ENCODE results near the gene SLC34A1.

DNA sequence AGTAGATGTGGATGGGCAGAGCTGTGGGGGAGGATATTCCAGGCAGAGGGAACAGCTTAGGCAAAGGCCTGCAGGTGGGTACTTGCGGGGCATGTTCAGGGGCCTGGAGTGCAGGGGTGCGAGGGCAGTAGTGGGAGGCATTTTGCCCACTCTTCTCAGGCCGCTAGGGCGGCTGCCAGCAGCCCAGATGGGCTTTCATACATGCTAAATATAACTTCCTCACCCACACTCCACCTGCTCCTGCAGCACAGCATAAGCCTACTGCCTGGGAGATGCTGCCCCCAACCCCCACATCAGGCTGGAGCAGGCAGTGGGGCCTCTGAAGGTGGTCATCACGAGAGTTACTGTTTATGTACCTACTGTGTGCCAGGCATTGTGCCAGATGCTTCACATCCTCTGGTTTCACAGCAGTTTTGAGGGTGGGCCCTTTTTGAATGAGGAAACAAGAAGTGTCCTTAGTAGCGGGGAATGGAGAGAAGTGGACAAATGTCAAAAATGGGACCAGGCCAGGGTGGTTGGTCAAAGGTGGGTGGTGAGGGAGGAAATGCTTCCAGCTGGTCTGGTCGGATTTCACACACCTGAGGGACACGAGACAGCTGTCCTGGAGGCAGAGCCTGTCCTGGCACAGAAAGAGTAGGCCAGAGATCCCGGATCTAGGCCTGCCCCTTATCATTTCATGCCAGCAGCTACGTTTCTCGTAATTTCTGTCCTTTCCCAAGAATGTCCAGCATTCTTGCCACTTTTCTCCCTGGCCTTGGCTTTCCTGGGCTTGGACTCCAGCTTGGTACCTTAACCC, 14.4 kb upstream of the SLC34A1 start:
- TF ChIP-seq, protein P1, sequence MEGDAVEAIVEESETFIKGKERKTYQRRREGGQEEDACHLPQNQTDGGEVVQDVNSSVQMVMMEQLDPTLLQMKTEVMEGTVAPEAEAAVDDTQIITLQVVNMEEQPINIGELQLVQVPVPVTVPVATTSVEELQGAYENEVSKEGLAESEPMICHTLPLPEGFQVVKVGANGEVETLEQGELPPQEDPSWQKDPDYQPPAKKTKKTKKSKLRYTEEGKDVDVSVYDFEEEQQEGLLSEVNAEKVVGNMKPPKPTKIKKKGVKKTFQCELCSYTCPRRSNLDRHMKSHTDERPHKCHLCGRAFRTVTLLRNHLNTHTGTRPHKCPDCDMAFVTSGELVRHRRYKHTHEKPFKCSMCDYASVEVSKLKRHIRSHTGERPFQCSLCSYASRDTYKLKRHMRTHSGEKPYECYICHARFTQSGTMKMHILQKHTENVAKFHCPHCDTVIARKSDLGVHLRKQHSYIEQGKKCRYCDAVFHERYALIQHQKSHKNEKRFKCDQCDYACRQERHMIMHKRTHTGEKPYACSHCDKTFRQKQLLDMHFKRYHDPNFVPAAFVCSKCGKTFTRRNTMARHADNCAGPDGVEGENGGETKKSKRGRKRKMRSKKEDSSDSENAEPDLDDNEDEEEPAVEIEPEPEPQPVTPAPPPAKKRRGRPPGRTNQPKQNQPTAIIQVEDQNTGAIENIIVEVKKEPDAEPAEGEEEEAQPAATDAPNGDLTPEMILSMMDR (conservative IDR thresholded peaks at IDR 0.05; ENCODE audit: low read depth in 2 of 2) = no peak
- TF ChIP-seq, protein P2, sequence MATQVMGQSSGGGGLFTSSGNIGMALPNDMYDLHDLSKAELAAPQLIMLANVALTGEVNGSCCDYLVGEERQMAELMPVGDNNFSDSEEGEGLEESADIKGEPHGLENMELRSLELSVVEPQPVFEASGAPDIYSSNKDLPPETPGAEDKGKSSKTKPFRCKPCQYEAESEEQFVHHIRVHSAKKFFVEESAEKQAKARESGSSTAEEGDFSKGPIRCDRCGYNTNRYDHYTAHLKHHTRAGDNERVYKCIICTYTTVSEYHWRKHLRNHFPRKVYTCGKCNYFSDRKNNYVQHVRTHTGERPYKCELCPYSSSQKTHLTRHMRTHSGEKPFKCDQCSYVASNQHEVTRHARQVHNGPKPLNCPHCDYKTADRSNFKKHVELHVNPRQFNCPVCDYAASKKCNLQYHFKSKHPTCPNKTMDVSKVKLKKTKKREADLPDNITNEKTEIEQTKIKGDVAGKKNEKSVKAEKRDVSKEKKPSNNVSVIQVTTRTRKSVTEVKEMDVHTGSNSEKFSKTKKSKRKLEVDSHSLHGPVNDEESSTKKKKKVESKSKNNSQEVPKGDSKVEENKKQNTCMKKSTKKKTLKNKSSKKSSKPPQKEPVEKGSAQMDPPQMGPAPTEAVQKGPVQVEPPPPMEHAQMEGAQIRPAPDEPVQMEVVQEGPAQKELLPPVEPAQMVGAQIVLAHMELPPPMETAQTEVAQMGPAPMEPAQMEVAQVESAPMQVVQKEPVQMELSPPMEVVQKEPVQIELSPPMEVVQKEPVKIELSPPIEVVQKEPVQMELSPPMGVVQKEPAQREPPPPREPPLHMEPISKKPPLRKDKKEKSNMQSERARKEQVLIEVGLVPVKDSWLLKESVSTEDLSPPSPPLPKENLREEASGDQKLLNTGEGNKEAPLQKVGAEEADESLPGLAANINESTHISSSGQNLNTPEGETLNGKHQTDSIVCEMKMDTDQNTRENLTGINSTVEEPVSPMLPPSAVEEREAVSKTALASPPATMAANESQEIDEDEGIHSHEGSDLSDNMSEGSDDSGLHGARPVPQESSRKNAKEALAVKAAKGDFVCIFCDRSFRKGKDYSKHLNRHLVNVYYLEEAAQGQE (IDR thresholded peaks at IDR 0.05; ENCODE audit: unreplicated experiment) = no peak
- TF ChIP-seq POLR2AphosphoS5 (IDR thresholded peaks at IDR 0.05; ENCODE audit: low read depth) = no peak
- no peak for TF ChIP-seq EZH2phosphoT487 (IDR thresholded peaks at IDR 0.05; ENCODE audit: unreplicated experiment)
- TF ChIP-seq JUNB (IDR thresholded peaks at IDR 0.05; ENCODE audit: unreplicated experiment) = no peak
- no peak for TF ChIP-seq CREB1 (CRISPR knock-in tag; IDR thresholded peaks at IDR 0.05; ENCODE audit: low read depth)
- no peak for TF ChIP-seq EZH2 (IDR thresholded peaks at IDR 0.05; ENCODE audit: low read depth, unreplicated experiment)

Data from GM23338 (cell line).